HG02759 (cell line): ENCODE measurements around the gene ANGPTL5.
A peak's percentile ranks its signal among the peaks of the same experiment; 100 is the strongest.
"Not testable (repeated sequence)": the region's sequence is repeated elsewhere in the genome, so short reads cannot be mapped to it uniquely, and the experiment has no call there.

Experiments used
- ATAC-seq: cut with Tn5 transposase; IDR thresholded peaks from one replicate; pipeline ENCODE4 v1.9.1; 2021; ENCODE audit warnings: mild to moderate bottlenecking, moderate library complexity; ENCODE audit not compliant: unreplicated experiment

Gene ANGPTL5

DNA sequence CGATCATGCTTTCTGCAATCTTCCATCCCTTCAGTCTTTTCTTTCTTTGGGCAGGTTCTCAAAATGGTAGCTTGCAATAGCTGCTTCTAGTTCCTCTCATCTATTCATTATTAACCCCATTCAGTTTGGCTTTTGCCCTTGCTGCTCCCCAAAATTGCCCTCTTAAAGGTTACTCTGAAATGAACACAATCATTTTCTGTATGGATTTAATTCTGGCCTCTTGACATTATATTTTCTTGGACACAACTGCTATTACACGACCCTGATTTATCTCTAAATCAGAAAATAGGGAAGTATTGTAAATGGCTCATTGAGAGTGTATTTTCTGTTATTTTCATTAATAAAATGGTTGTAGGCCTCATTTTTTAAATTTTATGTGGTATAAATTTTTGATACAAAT is at the start of gene ANGPTL5:
Gene ANGPTL5, minus strand, starts transcription at position 101 of the 400 bp plus-strand sequence. CDS start 8,613 bp downstream, outside the sequence.
- ATAC-seq, result no peak

DNA sequence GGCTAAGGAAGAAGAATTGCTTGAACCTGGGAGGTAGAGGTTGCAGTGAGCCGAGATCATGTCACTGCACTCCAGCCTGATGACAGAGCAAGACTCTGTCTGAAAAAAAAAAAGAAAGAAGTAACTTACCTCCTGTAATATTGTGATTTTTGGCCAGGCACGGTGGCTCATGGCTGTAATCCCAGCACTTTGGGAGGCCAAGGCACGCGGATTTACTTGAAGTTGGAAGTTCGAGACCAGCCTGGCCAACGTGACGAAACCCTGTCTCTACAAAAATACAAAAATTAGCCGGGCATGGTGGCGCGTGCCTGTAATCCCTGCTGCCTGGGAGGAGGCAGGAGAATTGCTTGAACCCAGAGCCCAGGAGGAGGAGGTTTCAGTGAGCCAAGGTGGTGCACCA is 47.9 kb upstream of the ANGPTL5 start:
- ATAC-seq, result not testable (repeated sequence)

DNA sequence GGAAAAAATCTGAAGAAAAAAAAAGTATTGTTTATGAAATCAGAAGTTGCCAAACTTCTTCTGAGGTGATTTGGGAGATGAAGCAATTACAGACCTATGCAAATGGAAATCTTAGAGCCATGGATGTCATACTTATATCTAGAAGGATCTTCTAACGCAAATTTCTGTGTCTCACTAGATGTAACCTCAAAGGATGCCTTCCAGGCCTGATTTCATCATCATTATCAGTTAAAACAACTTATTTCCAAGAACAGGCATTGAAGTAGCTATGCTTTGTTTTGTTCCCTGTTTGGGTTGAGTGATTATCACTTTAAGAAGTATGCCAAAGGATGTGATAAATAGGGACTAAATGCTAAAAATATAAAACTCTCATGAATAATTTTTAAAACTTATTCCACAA is 43.9 kb upstream of the ANGPTL5 start:
- no peak for ATAC-seq

DNA sequence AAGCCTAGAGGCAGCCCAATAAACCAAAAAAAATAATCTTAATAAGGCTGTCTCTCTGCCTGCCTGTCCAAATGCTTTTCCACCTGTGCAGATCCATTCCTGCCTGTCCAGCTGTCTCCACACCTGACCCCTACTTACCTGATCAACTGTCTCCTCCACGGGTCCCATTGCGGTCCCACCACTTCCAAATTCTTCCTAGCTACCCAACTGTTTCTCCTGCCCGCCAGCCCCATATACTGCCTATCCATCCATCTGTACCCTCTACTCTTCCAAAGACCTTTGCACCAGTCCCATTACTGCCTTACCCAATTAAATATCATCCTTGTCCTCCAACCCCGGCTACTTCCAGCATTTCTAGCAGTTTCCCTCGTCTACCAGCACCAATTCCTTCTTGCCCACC is 39.4 kb upstream of the ANGPTL5 start:
- ATAC-seq, result no peak

DNA sequence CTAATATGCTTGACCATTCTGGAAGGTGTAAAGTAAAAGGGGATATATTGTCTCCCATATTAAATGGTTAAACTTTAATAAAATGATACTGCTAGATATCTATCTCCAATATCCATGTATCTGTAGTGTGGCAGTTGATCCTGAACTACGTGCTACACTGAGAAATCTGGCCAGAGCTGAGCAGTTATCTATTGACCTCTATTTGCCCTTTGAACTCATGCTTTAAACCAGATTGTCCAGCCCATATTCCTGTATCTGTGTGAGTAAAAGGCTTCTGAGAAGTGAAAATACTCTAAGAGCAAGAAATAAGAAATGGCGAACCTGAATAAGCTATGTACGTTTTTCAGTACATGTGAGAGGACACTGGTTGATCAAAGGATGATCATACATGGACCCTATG is 39.0 kb upstream of the ANGPTL5 start:
- ATAC-seq, result no peak

DNA sequence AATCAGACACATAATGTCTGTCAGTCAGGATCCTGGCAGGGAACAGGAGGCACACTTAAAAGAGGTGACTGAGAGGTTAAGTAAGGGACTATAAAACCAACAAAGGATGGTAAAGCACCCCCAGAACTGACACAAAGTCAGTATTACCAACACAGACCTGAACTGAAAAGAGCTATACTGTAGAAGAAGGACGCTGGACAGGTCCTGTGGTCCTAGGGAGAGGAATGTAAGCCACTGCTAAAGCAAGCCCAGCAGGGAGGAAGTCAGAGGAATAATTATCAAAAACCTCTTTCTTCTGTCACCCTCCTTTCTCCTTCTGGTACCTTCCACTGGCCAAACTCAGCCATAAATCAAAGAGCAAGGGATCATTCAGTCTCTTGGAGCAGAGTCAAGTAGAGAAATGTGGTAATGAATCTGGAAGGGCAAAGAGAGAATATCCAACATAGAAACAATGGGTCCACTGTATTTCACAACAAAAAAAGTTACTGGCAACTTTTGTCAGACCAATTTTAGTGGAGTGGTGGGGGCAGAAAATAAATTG is 33.4 kb upstream of the ANGPTL5 start:
- ATAC-seq, result no peak

DNA sequence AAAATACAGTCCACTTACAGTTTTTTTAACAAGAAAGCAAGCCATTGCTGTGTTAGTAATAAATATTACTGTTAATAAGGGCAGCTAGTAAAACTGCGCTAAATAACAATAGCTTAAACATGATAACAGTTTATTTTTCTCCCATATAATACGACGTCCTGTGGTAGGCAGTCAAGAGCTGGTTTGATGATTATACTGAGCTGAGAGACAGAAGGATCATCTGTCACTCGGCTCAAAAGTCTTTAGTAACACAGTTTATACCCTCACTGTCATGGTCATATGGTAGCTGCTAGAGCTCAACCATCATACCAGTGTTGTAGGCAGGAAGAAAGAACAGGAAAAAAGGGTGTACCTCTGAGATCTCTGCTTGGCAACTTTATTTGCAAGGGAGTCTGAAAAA is 29.1 kb upstream of the ANGPTL5 start:
- no peak for ATAC-seq

DNA sequence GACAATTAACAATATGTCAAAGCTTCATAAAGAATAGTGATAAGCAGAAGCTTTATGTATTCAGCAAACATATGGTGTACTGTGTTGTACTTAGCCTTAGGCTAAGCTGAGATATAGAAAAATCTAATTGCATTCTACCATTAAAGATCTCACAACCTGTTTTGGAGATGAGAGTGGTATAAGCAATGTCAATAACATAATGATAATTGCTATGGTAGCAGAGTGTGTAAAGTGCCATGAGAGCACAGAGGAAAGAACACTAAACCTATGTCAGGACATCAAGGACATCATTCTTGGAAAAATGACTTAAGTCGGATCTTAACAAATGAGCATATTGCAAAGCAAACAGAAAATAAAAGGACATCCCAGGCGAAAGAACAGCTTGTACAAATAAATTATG is 28.6 kb upstream of the ANGPTL5 start:
- no peak for ATAC-seq

DNA sequence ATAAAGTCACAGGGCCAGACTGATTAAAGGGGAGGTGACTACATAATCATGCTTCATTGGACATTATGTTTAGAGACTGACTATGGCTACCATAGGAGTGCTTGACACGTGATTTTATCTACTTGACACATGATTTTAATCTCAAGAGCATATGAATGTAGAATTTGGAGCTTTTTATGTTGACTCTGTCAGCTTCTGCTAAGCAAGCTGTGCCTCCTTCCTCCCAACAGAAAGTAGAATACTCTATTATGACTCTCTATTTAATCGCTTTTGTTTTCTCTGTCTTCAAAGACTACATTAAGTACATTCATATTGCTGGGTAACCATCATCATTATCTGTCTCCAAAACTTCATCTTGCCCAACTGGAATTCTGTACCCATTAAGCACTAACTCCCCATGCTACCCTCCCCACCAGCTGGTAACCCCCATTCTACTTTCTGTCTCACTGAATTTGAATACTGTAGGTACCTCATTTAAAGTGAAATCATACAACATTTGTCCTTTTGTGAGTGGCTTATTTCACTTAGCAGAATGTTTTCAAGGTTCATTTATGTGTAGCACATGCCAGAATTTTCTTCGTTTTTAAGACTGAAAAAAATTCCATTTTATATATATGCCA is 24.7 kb upstream of the ANGPTL5 start:
- ATAC-seq, result no peak

DNA sequence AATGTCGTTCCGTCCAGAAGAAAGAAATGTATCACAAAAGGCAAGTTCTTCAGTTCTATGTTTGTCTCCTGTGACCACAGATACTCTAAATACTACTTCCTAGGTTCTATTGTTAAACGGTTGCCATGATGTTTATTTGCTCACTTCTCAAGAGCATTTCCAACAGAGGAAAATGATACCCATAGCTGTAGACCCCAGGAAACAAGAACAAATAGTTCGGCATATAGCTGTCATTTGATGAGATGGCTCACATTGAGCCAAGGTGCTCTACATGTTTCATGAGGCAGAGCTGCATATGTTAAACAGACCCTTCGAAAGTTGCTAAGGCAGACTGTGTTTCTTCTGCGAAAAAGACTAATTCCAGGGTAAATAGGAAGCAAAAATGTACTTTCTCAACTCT is 15.4 kb upstream of the ANGPTL5 start:
- no peak for ATAC-seq

DNA sequence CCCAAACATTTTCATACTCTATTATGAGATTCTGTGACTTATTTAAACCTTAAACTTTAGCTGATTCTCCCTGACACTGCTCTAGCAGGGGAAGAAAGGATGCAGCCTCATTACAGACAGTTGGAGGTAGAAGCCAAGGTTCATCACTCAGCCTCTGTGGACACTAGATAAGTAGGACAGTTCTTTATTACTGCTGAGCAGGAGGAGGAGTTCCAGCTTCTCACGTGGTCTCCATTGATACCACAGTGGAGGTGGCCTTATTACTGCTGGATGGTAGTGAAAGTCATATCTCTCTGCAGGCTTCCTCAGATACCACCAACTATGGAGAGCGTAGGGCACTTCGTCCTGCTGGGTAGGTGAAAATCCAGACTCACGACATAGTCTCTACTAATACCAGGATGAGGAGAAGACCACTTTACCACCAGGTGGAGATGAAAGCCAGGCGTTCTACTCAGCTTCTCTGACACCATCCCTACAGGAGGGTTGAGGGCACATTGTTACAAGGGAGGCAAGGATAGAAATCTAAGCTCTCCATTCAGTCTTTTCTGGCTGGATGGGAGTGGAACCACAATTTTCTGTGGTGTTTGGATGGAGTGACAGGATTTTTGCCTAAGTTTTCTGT is 13.1 kb upstream of the ANGPTL5 start:
- ATAC-seq, result no peak

DNA sequence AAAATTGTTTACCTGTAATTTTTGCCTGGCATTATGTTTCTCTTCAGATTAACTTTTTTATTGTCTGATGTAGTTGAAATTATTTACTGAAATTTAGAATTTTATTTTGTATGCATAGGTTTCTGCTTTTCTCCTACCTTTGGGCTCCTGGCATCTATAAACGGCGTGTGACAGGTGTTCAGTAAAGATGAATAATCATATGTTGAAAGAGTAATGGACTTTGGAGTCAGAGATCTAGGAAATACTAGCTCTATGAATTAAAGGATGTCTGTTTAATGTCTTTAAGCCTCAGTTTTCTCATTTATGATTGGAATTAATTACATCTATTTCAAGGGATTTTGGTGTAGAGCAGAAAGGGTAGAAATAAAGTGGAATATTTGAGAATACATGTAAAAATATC is 7.2 kb upstream of the ANGPTL5 start:
- ATAC-seq, result no peak

DNA sequence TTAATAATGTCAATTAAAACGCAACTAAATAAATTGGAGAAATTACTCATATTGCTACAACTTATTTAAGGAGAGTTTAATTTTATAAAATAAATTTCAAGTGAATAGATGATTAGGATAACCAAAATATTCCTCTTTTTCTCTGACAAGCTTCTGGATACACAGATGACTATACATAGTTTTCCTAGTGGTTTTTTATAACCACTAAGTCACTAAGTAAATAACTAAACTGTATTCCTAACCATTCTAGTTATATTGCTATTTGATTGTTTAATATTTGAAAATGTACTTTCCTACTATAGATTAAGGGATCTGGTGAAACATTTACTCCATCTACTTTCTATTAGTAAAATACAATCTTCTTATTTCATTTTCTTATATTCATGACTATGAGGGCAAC is 4.7 kb upstream of the ANGPTL5 start:
- ATAC-seq, result no peak

DNA sequence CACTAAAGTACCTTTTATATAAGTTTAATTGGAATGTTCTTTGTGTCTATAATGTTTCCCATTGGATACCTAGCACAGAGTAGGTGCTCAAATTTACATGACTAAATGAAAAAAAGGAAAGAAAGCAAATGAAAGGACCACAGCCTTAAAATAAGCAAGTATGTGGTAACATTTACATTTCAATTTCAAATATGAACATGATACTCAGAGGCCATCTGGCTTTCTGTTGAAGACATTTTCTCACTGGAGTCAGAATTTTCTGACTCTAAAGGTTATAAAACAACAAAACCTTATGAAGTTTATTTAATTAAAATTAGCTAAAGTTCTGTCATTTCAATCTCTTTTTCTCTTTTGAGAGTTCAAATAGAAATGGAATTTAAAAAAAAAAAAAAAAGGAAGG is 904 bp upstream of the ANGPTL5 start:
- no peak for ATAC-seq

DNA sequence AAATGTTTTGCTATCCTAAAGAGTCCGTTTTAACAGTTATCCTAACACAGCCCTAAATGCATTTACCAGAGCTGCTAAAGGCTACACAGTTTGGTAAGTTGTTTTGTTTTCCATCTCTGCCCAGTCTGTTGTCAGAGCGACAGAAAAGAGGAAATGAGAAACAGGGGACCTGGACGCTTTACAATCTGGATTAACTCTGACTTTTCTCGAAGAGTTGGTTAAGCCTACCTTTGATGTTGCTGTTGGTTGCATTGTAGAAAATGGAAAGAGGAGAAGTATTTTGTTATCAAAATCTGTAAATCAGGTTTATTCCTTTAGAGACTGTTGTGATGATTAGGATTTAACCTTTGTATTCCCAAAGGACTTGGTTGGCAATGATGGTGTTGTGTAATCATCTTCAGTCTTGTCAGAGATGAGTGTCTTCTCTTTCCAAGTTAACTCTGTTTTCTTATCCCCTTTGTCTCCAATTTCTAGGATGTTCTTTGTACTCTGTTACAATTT is 481 bp downstream of the ANGPTL5 start:
- ATAC-seq, result no peak

DNA sequence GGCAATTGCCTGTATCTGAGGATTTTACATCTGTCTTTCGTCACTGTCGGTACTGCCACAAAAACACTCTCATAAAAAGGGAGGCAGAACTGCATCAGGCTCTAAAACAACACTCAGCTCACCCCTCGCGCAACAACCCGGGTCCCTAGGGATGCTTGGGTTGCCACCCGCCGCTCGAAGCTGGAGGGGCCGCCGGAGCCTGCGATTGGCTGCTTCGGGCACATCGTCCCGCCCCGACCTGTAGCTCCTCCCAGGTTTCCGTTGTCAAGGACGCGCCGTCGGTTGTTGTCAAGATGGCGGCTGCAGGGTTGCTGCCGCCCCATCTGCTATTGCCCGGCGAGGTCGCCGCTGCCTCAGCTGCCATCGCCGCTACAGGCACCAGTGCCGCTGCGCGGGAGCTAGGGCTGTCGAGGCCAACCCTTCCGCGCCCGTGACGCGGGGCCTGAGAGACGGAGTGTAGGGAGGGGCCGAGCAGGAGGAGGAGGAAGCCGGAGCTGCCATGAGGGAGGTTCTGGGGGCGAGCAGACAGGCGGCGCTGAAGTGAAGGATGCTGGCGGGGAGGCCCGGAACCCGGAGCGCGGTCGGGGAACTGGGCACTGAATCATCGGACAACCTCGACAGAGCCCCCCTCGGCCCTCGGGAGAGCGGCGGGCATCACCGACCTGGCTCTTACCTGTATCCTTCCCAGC is 1.4 kb downstream of the ANGPTL5 start, which contains the start of gene CEP126:
Gene CEP126, plus strand, starts transcription at position 273 of the 689 bp plus-strand sequence. Its CDS starts 275 bp downstream, at position 548.
- ATAC-seq, result peak; percentile 100

DNA sequence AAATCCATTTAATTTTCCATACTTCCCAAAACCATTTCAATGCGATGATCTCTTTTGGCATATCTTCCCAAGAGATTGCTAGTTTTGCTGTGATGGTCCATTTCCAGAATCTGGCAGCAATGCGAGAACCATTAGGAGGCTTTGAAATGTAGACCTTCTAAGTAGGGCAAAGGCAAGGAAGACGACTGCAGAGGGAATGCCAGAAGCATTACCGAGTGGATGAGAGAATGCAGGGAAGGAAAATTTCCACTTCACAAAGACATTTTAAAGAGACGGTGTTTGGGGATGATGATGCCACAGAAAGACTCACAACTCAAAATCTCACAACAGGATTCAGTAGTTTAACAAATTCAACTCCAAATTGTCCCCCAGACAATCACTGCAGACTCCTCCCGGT is 2.0 kb downstream of the ANGPTL5 start:
- no peak for ATAC-seq

DNA sequence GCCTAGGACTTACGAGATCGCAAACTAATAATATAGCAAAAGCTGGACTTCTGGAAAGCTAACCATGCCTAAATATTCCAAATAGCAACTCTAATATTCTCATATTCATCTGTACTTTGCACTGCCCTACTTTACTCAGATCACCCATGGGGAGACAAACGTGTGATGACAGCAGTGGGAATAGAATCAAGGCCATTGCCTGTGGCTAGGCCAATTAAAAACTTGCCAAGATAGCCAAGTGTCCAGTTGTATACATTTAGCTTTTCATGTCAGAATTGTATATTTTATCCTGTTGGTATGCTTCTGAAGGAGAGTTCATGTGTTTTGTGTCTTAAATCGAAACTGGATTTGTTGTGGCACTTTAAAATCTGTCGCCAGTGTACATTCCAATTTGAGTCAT is 2.7 kb downstream of the ANGPTL5 start:
- no peak for ATAC-seq

DNA sequence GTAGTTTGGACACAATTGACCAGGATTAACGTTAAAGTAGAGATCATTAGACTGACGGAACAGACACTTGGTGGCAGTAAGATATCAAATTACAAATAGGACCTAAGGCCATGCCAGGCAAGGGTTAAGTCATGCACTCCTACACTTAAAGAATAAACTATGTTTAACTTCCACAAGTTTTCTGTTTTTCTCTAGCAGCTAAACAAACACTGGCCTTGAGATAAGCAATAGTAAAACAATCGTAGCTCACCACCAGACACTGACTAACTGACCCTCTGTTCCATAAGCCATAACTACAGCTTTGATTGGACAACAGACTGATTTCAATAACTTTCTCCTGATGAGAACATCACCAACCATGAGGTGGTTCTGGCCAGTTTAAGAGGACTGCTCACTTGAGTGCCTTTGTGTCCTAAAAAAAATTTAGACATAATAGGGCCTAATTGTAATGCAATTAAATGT is 3.5 kb downstream of the ANGPTL5 start:
- no peak for ATAC-seq

DNA sequence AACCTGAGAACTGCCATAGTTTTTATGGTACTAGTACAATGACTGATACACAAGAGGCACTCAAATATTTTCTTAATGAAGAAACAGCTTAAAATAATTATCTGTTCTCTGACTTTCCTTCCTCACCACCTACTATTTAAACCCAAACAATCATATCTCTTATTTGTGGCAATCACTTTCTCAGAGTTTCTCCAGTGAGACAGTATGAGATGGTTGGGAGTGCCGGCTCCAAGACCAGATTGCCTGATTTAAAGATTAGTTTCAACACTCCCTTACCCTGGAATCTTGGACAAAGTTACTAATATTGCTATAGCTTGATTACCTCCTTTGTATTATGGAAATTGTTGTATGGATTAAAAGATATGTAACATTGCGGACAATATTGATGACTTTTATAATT is 7.2 kb downstream of the ANGPTL5 start:
- ATAC-seq, result no peak

DNA sequence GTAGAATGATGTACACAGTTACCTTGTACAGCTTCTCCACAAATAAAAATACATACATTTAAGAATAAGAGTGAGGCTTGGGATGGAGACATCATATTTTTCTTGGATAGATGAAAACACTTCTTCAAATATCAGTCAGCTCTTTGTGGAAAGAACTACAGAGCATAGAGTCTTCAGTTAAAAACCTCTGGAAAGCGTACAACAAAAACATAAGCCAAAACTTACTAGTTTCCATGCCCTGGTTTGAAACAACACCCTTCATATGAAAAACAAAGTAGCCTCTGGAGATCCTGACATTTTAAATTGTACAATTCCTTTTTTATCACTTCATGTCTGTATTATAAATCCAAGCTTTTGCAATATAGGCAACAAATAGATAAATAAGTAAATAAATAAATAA is 8.5 kb downstream of the ANGPTL5 start:
- no peak for ATAC-seq

DNA sequence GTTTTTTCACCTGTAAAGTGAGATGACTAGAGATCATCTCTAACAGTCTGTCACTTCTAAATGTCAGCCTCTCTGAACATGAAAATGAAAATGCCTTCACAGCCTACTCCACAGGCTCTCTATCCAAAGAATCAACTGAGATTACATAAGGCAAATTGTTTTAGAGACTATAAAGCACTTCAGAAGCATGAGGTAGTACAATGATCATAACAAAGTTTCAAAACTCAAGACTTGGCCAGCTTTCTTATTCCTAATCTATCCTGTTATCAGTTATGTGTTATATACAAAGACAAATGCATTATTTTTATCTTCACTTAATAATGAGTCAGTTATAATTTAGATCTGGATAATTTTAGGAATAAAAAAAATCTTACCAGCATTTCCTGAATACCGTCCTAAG is 21.8 kb downstream of the ANGPTL5 start:
- ATAC-seq, result no peak
